Astrocyte of the spinal cord (primary cell): ENCODE data around the gene NGEF.

Experiments used
- DNase-seq: peaks from one replicate; pipeline ENCODE4 v3.0.0; 2011; ENCODE audit warnings: low read depth, low spot score
- H3K4me3 ChIP-seq: 2 replicates; pipeline ENCODE4 v1.5.1; 2011; ENCODE audit warnings: low read depth, mild to moderate bottlenecking, low read length, moderate library complexity
- CTCF ChIP-seq: IDR thresholded peaks from 2 replicates; pipeline ENCODE4 v1.5.1; 2012; ENCODE audit warnings: low read depth, mild to moderate bottlenecking, low read length, inconsistent platforms
- in situ Hi-C: cut with HindIII; loops from 2 replicates; pipeline ENCODE4 v1.10.0; 2017; ENCODE audit warnings: low sequenced_read_pairs

The NGEF gene

GRCh38 chr2:232927032-232927792 lies 85.8 kb downstream of the NGEF start:
- no peak for TF ChIP-seq CTCF
- DNase-seq = no peak
- no peak overlapping the region for H3K4me3 ChIP-seq
- in situ Hi-C loops = no loop called here

- DNase-seq = no peak
- H3K4me3 ChIP-seq = no peak overlapping the region
- no peak for TF ChIP-seq CTCF
- in situ Hi-C loops = no loop called here
These were observed 86.6 kb downstream of the NGEF start for GRCh38 chr2:232926431-232926939.

- in situ Hi-C loops = no loop called here
- TF ChIP-seq CTCF = no peak
- no peak for DNase-seq
These were observed 87.3 kb downstream of the NGEF start for GRCh38 chr2:232925821-232926156.

GRCh38 chr2:232925153-232925820 lies 87.8 kb downstream of the NGEF start:
- H3K4me3 ChIP-seq = no peak overlapping the region
- in situ Hi-C loops = no loop called here
- no peak for DNase-seq
- TF ChIP-seq CTCF = no peak

More at GRCh38 chr2:232925821-232926156, 87.3 kb downstream of the NGEF start:
- no peak overlapping the region for H3K4me3 ChIP-seq

GRCh38 chr2:232924433-232924832 lies 88.6 kb downstream of the NGEF start:
- H3K4me3 ChIP-seq = no peak overlapping the region
- TF ChIP-seq CTCF = no peak
- in situ Hi-C loops = no loop called here
- no peak for DNase-seq

- TF ChIP-seq CTCF = no peak
- in situ Hi-C loops = no loop called here
- no peak for DNase-seq
- H3K4me3 ChIP-seq = no peak overlapping the region
These were observed 92.3 kb downstream of the NGEF start for GRCh38 chr2:232920760-232921159.
